Measurements from ENCODE around the gene BAZ1B. TPM values are rescaled to one million over a fixed set of nuclear protein-coding genes. Genes with fewer than 3 reads are reported as not detected.

Gene BAZ1B
- total RNA-seq, 2 experiments from 2014 or later = 77.8 to 117 TPM

DNA sequence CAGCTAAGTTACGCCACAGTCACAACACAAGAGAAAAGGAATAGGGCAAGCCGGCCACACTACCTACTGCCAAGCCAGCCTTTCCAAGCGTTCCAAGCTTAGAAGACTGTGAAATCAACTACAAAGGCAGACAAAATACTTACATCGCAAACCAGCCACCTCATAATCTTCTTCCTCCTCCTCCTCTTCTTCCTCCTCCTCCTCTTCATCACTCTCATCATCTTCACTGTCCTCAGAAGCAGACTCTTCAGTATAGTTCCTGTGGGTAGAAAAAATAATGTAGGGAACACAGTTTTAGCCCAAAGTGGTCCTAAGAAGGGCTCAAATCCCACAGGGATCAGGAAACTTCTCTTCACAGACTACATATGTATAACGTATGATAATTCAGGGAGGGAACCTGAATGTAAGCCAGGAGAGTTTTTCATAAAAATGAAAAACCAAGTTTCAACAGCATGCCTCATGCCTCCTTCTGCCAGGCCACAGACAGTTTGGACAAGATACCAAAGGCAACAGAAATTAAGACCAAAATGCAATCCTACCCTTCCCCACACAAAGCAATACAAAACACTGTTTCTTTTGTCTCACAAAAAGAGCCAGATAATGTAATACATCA, 74.9 kb downstream of the BAZ1B start:
- H3K4me1 ChIP-seq (ENCODE audit: insufficient read depth, low read length, poor library complexity, severe bottlenecking) = no peaks in the 10 kb centered on the region
- H3K9me2 ChIP-seq (ENCODE audit: insufficient read depth, low read length) = no peaks in the 10 kb centered on the region
- H3K27ac ChIP-seq (ENCODE audit: low read depth, low read length, poor library complexity, severe bottlenecking) = no peak overlapping the region
- no TSS peak for BruUV-seq (replicated peaks)
- H3K79me2 ChIP-seq (ENCODE audit: insufficient read depth, low read depth, low read length) = no peaks in the 10 kb centered on the region
- ChIA-PET CTCF (ENCODE audit: unreplicated experiment) (no interaction called here), POLR2A (no interaction called here)
- H3K36me3 ChIP-seq (ENCODE audit: insufficient read depth, low read length) = peaks cover 100% of the 10 kb centered on the region
- no peak for DNase-seq (ENCODE audit: low spot score)
- 0 out of 2 replicates have a peak, but pooled peaks cover 5% of the 10 kb centered on the region for H4K20me1 ChIP-seq (ENCODE audit: insufficient read depth, low read length)
- H3K4me2 ChIP-seq (ENCODE audit: low read length) = no peak overlapping the region
- no peak for TF ChIP-seq CTCF (conservative IDR thresholded peaks at IDR 0.05; ENCODE audit: low read length)
- H3K4me3 ChIP-seq (ENCODE audit: low read depth, low read length, poor library complexity, severe bottlenecking) = no peak overlapping the region
- H3K9me3 ChIP-seq (ENCODE audit: low read length) = no peaks in the 10 kb centered on the region
- H2AFZ ChIP-seq (ENCODE audit: low read length) = no peak overlapping the region
- intact Hi-C loops (cut with micrococcal nuclease; ENCODE audit: unreplicated experiment) = no loop called here

GRCh38 chr7:73446682-73447081, 75.4 kb downstream of the BAZ1B start:
- Histone ChIP-seq H3K79me2 (ENCODE audit: insufficient read depth, low read depth, low read length) (no peaks in the 10 kb centered on the region), H3K4me1 (ENCODE audit: insufficient read depth, low read length, poor library complexity, severe bottlenecking) (no peaks in the 10 kb centered on the region), H2AFZ (ENCODE audit: low read length) (no peak overlapping the region), H3K9me3 (ENCODE audit: low read length) (no peaks in the 10 kb centered on the region), H3K4me2 (ENCODE audit: low read length) (no peak overlapping the region), H4K20me1 (ENCODE audit: insufficient read depth, low read length) (0 out of 2 replicates have a peak, but pooled peaks cover 5% of the 10 kb centered on the region), H3K27ac (ENCODE audit: low read depth, low read length, poor library complexity, severe bottlenecking) (no peak overlapping the region), H3K9me2 (ENCODE audit: insufficient read depth, low read length) (no peaks in the 10 kb centered on the region), H3K4me3 (ENCODE audit: low read depth, low read length, poor library complexity, severe bottlenecking) (no peak overlapping the region), H3K36me3 (ENCODE audit: insufficient read depth, low read length) (peaks cover 100% of the 10 kb centered on the region)
- intact Hi-C loops (cut with micrococcal nuclease; ENCODE audit: unreplicated experiment) = no loop called here
- POLR2A ChIA-PET = no interaction called here
- BruUV-seq (replicated peaks) = no TSS peak
- TF ChIP-seq CTCF (conservative IDR thresholded peaks at IDR 0.05; ENCODE audit: low read length) (no peak), EZH2phosphoT487 (IDR thresholded peaks at IDR 0.05; ENCODE audit: borderline replicate concordance, low read depth, low read length) (no peak)
- no peak for DNase-seq (ENCODE audit: low spot score)
- CTCF ChIA-PET (ENCODE audit: unreplicated experiment) = no interaction called here

DNA sequence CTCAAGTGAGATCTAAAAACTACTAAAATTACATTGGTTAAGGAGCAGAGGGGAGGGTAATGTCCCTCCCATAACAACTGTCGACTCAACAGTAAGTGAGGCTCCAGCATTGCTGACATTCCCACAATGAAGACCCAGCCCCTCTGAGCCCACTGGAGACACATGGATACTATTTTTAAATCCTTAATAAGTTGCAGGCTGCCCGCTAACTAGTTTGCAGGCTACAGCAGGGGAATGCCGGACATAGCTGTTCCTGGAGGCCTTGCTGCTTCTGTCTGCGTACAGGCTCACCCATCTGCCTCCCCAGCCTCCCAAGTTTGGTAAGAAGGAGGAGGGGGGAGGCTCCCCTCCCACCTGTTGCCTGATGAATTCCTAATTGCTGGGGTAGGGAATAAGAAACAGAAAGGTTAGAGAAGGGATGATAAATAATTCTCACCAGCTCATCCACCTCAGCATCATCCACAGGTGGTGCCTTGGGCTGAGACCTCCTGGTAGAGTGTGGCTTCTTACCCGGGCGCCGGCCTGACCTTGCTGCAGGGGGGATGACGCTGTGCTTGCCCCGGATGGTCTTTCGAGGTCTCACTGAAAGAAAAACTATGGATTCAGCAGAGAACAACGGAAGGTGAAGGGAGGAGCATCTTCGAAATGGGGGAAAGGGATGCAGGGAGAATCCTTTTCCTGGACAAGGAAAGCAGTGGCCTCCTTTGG, 78.4 kb downstream of the BAZ1B start:
- no peak overlapping the region for H3K27ac ChIP-seq (ENCODE audit: low read depth, low read length, poor library complexity, severe bottlenecking)
- intact Hi-C loops (cut with micrococcal nuclease; ENCODE audit: unreplicated experiment) = no loop called here
- BruUV-seq (replicated peaks) = no TSS peak

More for the DNA sequence above, 78.4 kb downstream of the BAZ1B start:
- no peak overlapping the region for H2AFZ ChIP-seq (ENCODE audit: low read length)
- no peaks in the 10 kb centered on the region for H4K20me1 ChIP-seq (ENCODE audit: insufficient read depth, low read length)
- H3K36me3 ChIP-seq (ENCODE audit: insufficient read depth, low read length) = peaks cover 100% of the 10 kb centered on the region
- H3K4me1 ChIP-seq (ENCODE audit: insufficient read depth, low read length, poor library complexity, severe bottlenecking) = no peaks in the 10 kb centered on the region
- CTCF ChIA-PET (ENCODE audit: unreplicated experiment) = no interaction called here
- no peaks in the 10 kb centered on the region for H3K9me3 ChIP-seq (ENCODE audit: low read length)
- H3K79me2 ChIP-seq (ENCODE audit: insufficient read depth, low read depth, low read length) = no peaks in the 10 kb centered on the region
- no peak overlapping the region for H3K4me2 ChIP-seq (ENCODE audit: low read length)
- H3K4me3 ChIP-seq (ENCODE audit: low read depth, low read length, poor library complexity, severe bottlenecking) = no peak overlapping the region
- no peak for TF ChIP-seq CTCF (conservative IDR thresholded peaks at IDR 0.05; ENCODE audit: low read length)
- TF ChIP-seq EZH2phosphoT487 (IDR thresholded peaks at IDR 0.05; ENCODE audit: borderline replicate concordance, low read depth, low read length) = no peak
- DNase-seq (ENCODE audit: low spot score) = no peak
- no peaks in the 10 kb centered on the region for H3K9me2 ChIP-seq (ENCODE audit: insufficient read depth, low read length)
- POLR2A ChIA-PET = no interaction called here

Measured in OCI-LY7 (cell line).